AG09319 (cell line): ENCODE results near the gene TPD52L2.

ENCODE experiments used
- DNase-seq: peaks from one replicate; pipeline ENCODE4 v3.0.0-alpha.2; 2010; ENCODE audit warnings: low read depth; ENCODE audit errors: extremely low read depth
- CTCF ChIP-seq: IDR thresholded peaks from 2 replicates; pipeline ENCODE4 v1.5.1; 2011; ENCODE audit warnings: low read depth, mild to moderate bottlenecking, inconsistent platforms, low read length, moderate library complexity

The TPD52L2 gene

DNA sequence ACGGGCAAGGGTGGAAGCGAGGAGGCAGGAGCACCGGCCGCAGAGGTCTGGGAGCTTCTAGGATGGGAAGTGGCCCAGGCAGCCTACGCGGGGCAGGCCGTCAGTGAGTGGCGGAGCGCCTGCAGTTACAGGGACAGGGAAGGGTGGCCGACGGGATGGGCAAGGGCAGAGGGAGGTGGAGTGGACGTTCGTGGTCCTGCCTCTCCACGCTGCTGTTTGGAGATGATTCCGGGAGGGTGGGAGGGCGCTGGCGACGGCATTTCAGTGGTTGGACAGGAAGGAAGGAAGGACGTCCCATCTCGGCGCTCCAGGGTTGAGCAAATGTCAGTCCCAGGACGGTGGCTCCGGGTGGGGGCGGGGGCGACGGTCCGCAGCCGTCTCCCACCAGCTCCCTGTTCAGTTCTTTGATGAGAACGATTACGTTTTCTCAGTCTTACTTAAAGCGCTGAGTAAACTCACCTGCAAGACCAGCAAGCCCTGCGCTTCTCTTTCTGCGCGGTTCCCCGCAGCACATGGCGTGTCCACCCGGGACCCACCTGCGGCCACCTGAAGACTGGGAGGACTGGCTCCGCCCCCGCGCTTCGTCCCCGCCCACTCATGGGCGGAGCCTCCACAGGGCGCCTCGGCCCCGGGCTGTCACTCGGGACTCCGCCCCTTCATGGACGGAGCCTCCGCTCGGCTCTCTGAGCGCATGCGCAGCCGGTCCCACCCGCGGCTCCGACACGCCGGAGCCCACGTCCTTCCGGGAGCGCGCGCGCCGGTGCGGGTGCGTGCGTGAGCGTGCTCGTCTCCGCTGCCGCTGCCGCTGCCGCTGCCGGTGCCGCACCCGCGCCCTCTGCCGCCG, 29.5 kb downstream of the TPD52L2 start, which contains the start of gene DNAJC5:
DNAJC5 (plus strand) TSS at position 769 of the 844 bp plus-strand sequence. CDS start 33,220 bp downstream, outside the sequence.
- peak; percentile 83 for DNase-seq
- no peak for TF ChIP-seq CTCF

- TF ChIP-seq CTCF: no peak
- DNase-seq: no peak
Measured at GRCh38 chr20:63895202-63895951, 30.3 kb downstream of the TPD52L2 start.

GRCh38 chr20:63895952-63896263, 30.8 kb downstream of the TPD52L2 start:
- no peak for TF ChIP-seq CTCF
- no peak for DNase-seq

- DNase-seq: no peak
- no peak for TF ChIP-seq CTCF
Measured at GRCh38 chr20:63896264-63897105, 31.4 kb downstream of the TPD52L2 start.

DNA sequence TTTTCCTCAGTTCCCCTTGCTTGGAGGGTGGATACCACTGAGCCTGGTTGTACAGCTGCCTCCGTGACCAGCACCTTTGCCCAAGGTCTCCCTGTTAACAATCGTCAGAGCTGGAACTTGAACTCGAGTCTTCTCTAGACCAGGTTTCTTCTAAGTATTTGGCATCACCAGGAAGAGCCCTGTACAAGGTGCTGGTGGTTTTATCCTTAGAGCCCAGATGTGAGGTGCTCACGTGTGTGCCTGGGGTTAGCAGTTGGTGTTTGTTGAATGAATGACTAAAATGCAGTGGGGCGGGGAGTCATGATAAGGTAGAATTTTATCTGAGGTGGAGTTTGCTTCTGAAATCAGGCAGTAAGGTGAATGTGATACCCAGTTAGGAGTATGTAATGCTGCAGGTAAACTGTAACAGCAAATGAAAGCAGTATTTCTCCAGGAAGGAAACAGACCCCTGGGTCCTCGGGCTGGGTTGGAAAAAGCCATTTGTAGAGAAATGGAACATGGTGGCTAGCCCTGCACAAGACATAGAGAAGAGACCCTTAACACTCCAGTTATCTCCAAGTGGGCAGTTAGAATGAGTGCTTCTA, 33.0 kb downstream of the TPD52L2 start:
- no peak for TF ChIP-seq CTCF
- no peak for DNase-seq

DNA sequence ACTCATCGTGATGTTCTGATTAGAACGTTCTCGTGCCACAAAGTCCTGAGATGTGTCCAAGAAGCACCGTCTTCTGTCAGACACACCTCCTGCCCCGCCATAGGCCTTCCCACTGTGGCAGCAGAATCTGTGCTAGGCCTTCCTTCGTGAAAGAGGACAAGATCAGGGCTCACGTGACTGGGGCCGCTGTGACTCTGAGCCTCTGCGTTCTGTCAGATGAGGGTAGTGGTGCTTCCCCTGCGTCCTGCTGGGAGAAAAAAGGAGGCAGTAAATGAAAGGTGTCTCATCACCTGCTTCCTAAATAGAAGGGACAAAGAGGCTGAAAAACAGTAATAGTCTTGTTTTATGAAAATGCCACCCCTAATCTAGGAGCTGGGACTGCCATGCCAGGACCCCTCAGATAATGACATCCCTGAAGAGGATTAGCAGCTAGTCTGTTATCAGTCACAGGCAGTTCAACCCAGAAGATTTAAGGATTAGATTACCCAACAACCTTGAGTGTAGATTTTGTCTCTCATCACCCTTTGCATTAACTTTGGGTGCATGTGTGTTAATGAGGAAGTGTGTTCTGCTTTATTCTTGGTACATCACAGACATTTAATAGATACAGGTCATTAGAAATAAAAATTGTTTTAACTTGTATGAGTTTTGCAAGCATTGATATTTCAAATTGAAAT, 34.0 kb downstream of the TPD52L2 start:
- no peak for DNase-seq
- TF ChIP-seq CTCF: no peak
